Chondrocyte (in vitro differentiated cells): Measurements from ENCODE around the gene THSD4. TPM values are rescaled to one million over a fixed set of nuclear protein-coding genes. Genes with fewer than 3 reads are reported as not detected.

Experiments used
- DNase-seq: peaks from one replicate; pipeline ENCODE4 v3.0.0; 2021; ENCODE audit warnings: mixed read lengths, low spot score
- H3K27ac Mint-ChIP-seq: one replicate; pipeline ENCODE4 v1.8.0; 2021; ENCODE audit warnings: mild to moderate bottlenecking, moderate library complexity, mixed read lengths; ENCODE audit not compliant: unreplicated experiment
- H3K27me3 Mint-ChIP-seq: 2 replicates; pipeline ENCODE4 v1.8.0; 2021; ENCODE audit warnings: low read depth, mixed read lengths
- H3K36me3 Mint-ChIP-seq: 2 replicates; pipeline ENCODE4 v1.8.0; 2021; ENCODE audit warnings: low read depth, mixed read lengths
- H3K4me1 Mint-ChIP-seq: 2 replicates; pipeline ENCODE4 v1.8.0; 2021; ENCODE audit warnings: low read depth, mild to moderate bottlenecking, mixed read lengths
- H3K4me3 Mint-ChIP-seq: one replicate; pipeline ENCODE4 v1.8.0; 2021; ENCODE audit warnings: mild to moderate bottlenecking, moderate library complexity, mixed read lengths; ENCODE audit not compliant: unreplicated experiment
- H3K9me3 Mint-ChIP-seq: 2 replicates; pipeline ENCODE4 v1.8.0; 2021; ENCODE audit warnings: low read depth, mixed read lengths
- total RNA-seq: library from RNA; stranded (reverse); gene quantifications from 3 replicates; pipeline ENCODE4 v1.2.1, GENCODE V29; 2021
- TF ChIP-seq, protein P1 (sequence below): fragments of 200-600 bp; sonication (generic); IDR thresholded peaks from 2 replicates; pipeline ENCODE4 v1.5.0; 2021; ENCODE audit warnings: antibody characterized with exemption, mild to moderate bottlenecking, moderate library complexity

THSD4 gene
- total RNA-seq, 1 donor from 2014 or later = 3.4 TPM

GRCh38 chr15:71677352-71677751 is 562.1 kb downstream of the THSD4 start:
- TF ChIP-seq, protein P1, sequence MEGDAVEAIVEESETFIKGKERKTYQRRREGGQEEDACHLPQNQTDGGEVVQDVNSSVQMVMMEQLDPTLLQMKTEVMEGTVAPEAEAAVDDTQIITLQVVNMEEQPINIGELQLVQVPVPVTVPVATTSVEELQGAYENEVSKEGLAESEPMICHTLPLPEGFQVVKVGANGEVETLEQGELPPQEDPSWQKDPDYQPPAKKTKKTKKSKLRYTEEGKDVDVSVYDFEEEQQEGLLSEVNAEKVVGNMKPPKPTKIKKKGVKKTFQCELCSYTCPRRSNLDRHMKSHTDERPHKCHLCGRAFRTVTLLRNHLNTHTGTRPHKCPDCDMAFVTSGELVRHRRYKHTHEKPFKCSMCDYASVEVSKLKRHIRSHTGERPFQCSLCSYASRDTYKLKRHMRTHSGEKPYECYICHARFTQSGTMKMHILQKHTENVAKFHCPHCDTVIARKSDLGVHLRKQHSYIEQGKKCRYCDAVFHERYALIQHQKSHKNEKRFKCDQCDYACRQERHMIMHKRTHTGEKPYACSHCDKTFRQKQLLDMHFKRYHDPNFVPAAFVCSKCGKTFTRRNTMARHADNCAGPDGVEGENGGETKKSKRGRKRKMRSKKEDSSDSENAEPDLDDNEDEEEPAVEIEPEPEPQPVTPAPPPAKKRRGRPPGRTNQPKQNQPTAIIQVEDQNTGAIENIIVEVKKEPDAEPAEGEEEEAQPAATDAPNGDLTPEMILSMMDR = no peak
- Mint-ChIP-seq H3K27ac (no peak overlapping the region), H3K9me3 (no peaks in the 10 kb centered on the region), H3K36me3 (no peaks in the 10 kb centered on the region), H3K4me3 (no peak overlapping the region), H3K4me1 (peaks cover 32% of the 10 kb centered on the region), H3K27me3 (no peaks in the 10 kb centered on the region)
- no peak for DNase-seq

DNA sequence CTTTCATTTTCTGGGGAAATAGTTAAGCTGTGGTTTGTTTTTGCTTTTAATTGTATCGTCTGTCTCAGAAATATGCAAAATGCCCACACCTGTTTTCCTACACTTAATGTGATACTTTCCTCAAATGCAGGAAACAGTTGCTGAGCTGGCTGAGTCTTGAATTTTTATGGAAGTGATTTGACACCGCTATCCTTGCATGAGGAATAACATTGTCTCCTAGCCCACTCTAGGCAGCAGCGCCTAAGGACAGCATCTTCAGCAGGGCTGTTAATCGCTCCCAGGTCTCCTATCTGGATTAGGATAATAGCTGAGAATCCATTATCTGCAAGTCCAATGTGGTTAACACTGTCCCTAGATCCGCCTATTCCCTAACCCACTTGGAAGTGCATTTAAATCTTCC is 562.5 kb downstream of the THSD4 start:
- peaks cover 36% of the 10 kb centered on the region for H3K4me1 Mint-ChIP-seq
- H3K27ac Mint-ChIP-seq = no peak overlapping the region

DNA sequence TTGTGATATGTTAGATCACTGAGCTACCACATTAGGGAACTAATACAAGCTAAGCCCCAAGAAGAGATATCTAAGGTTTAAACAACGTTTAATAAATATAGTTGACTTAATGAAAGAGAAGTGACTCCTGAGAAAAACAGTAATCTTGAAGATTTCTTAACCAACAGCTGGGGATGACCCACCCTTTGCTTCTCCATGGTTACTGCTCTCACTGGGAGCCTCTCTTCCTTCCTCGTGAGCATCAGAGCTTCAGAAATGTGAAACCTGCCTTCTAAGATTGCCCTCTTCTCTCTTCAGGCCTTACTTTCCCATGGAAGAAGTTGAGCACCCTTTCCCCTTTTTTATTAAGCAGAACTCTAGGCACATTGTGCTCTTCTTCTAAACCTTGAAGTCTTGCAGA is 562.9 kb downstream of the THSD4 start:
- Mint-ChIP-seq H3K4me3 (no peak overlapping the region), H3K27ac (no peak overlapping the region), H3K27me3 (no peaks in the 10 kb centered on the region), H3K36me3 (no peaks in the 10 kb centered on the region), H3K4me1 (peaks cover 39% of the 10 kb centered on the region), H3K9me3 (no peaks in the 10 kb centered on the region)
- TF ChIP-seq, protein P1 = no peak
- DNase-seq = no peak

More for the DNA sequence above, 562.5 kb downstream of the THSD4 start:
- Mint-ChIP-seq H3K36me3 (no peaks in the 10 kb centered on the region), H3K9me3 (no peaks in the 10 kb centered on the region), H3K4me3 (no peak overlapping the region), H3K27me3 (no peaks in the 10 kb centered on the region)
- TF ChIP-seq, protein P1 = no peak
- no peak for DNase-seq

DNA sequence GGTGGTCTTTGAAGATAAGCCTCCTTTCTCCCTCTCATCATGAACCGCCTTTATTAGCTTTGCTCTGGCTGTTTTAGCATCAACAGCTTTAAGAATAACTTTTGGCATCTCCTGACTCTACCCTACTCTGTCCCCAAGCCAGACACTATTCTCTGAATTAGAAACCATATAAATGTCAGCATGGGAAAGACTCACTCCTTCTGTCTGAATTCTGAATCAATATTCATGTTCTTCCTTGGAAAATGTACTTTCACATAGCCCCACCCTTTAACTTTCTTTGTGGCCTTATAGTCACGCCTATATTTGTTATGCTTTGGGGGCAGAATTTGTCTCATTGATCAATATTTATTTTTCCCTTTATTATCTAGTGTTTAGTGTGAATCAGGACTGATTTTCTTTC is 563.3 kb downstream of the THSD4 start:
- no peaks in the 10 kb centered on the region for H3K9me3 Mint-ChIP-seq
- H3K4me1 Mint-ChIP-seq = peaks cover 43% of the 10 kb centered on the region
- H3K4me3 Mint-ChIP-seq = no peak overlapping the region
- no peak overlapping the region for H3K27ac Mint-ChIP-seq
- TF ChIP-seq, protein P1 = no peak
- no peaks in the 10 kb centered on the region for H3K27me3 Mint-ChIP-seq
- no peaks in the 10 kb centered on the region for H3K36me3 Mint-ChIP-seq
- DNase-seq = no peak

GRCh38 chr15:71679223-71679792 is 564.0 kb downstream of the THSD4 start:
- no peak for DNase-seq
- Mint-ChIP-seq H3K27ac (peak overlapping the region; percentile 47), H3K4me3 (no peak overlapping the region), H3K36me3 (no peaks in the 10 kb centered on the region), H3K4me1 (peaks cover 46% of the 10 kb centered on the region), H3K27me3 (no peaks in the 10 kb centered on the region), H3K9me3 (no peaks in the 10 kb centered on the region)
- TF ChIP-seq, protein P1 = no peak
